Aorta (tissue), 5 donors: ENCODE results near the gene IGF2BP1. TPM values are rescaled to one million over a fixed set of nuclear protein-coding genes. Genes with fewer than 3 reads are reported as not detected.

Source experiments
- ATAC-seq: fragments of 200-7000 bp; cut with Tn5 transposase; one replicate; pipeline ENCODE4 v1.9.1; 2022; ENCODE audit warnings: moderate library complexity; ENCODE audit not compliant: low FRiP score
- DNase-seq, 2 donors: peaks; one replicate each; pipeline ENCODE4 v3.0.0-alpha.2; 2020
- H3K27ac ChIP-seq, 2 donors: one replicate each; pipeline ENCODE4 v1.5.1; 2013; ENCODE audit warnings: low read length in 2 of 2, mild to moderate bottlenecking in 2 of 2, moderate library complexity in 2 of 2, control low read depth in 1 of 2, inconsistent platforms in 1 of 2, low read depth in 1 of 2
- H3K27me3 ChIP-seq, 2 donors: one replicate each; pipeline ENCODE4 v1.6.1; 2013; ENCODE audit warnings: control low read depth in 1 of 2, low read length in 1 of 2, mild to moderate bottlenecking in 1 of 2, moderate library complexity in 1 of 2; ENCODE audit not compliant: insufficient read depth in 2 of 2, control insufficient read depth in 1 of 2
- H3K36me3 ChIP-seq, 2 donors: one replicate each; pipeline ENCODE4 v1.6.1; 2013; ENCODE audit warnings: control low read depth in 1 of 2, low read length in 1 of 2, mild to moderate bottlenecking in 1 of 2; ENCODE audit not compliant: insufficient read depth in 2 of 2, control insufficient read depth in 1 of 2
- H3K4me1 ChIP-seq, 2 donors: one replicate each; pipeline ENCODE4 v1.6.1; 2013; ENCODE audit warnings: low read length in 2 of 2, control low read depth in 1 of 2, mild to moderate bottlenecking in 1 of 2, moderate library complexity in 1 of 2; ENCODE audit not compliant: insufficient read depth in 2 of 2, control insufficient read depth in 1 of 2
- H3K4me3 ChIP-seq, 2 donors: one replicate each; pipeline ENCODE4 v1.5.1; 2013; ENCODE audit warnings: low read length in 2 of 2, control low read depth in 1 of 2, mild to moderate bottlenecking in 1 of 2
- H3K9me3 ChIP-seq: one replicate; pipeline ENCODE4 v1.6.1; 2013; ENCODE audit warnings: mild to moderate bottlenecking, low read length; ENCODE audit not compliant: control insufficient read depth
- WGBS, 2 donors: extraction: QIAGEN DNeasy Blood & Tissue Kit; methylation state at CpG; one replicate each; pipeline ENCODE4 v1.1.7; 2013; 5-methylcytosine and 5-hydroxymethylcytosine counted together
- intact Hi-C, 2 donors: fragments of 100-400 bp; cut with DNase I; formaldehyde crosslinking; loops; one replicate each; pipeline versions ENCODE4 v1.14.2 to v1.15.0; 2022
- polyA plus RNA-seq, 2 donors: library from polyadenylated mRNA; stranded (reverse); fragments of 200-250 nt; gene quantifications; one replicate each; pipeline ENCODE4 v1.2.3, GENCODE V29; 2013
- total RNA-seq, 2 donors: library from RNA; stranded (reverse); fragmentation: NEBNext Ultra II Directional; extraction: Animal tissue kit (Norgen Biotek cat#: 25700); gene quantifications; one replicate each; pipeline ENCODE4 v1.2.1, GENCODE V29; 2021
- donor health status: healthy with polysubstance abuse.
- donor health status: Bipolar disorder and iron deficiency.
- donor health status: DM: no; HTN: no; CAD: no.
- donor health status: DM: no; HTN: no; CAD: no.
- donor health status: DM: yes; HTN: yes; CAD: no.

The IGF2BP1 gene
- total and polyA plus RNA-seq, 4 donors: 0.13 to 0.29 TPM; not detected in 2

DNA sequence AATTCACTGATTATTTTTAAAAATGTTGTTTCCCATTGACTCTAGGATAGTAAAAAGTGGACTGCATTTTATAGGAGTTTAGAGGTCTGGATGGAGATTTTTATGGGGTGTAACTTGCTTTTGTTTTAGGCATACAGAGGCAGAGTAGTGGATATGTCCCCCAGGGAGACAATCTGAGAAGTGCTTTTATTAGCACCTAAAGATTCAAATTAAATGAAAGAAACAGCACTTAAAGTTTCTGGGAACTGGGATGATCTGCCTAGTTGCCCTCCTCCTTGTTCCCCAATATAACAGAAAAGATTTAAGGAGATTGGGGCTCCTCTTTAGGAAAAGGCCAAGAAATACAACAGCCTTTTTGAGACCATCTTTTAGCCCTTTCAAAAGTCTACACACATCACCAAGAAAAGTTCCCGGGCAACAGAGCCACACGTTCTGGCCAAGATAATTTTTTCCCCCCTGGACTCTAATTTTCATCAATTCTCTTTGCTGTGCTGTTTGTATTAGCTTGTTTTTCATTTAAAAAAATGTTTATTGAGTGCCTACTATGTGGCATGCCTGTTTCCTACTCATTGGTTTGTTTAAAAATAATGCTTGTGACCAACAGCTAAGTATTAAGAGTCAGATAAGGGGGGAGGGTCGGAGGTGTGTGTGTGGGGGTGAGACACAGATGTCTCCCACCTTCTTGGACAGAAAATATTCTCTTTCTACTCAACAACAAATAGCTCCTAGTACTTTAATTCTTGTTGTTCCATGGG lies 2.5 kb upstream of the IGF2BP1 start:
- intact Hi-C loops: no loop called here
- DNase-seq (no peak), ATAC-seq (no peak)
- Histone ChIP-seq H3K4me3 (no peak overlapping the region), H3K9me3 (no peaks in the 10 kb centered on the region), H3K4me1 (no peaks in the 10 kb centered on the region), H3K27ac (no peak overlapping the region), H3K36me3 (no peaks in the 10 kb centered on the region), H3K27me3 (peaks cover 0 to 1% of the 10 kb centered on the region in 2 donors)
- WGBS, 2 donors: 34 to 42% methylated on average over 3 of the region's 3 CpGs

DNA sequence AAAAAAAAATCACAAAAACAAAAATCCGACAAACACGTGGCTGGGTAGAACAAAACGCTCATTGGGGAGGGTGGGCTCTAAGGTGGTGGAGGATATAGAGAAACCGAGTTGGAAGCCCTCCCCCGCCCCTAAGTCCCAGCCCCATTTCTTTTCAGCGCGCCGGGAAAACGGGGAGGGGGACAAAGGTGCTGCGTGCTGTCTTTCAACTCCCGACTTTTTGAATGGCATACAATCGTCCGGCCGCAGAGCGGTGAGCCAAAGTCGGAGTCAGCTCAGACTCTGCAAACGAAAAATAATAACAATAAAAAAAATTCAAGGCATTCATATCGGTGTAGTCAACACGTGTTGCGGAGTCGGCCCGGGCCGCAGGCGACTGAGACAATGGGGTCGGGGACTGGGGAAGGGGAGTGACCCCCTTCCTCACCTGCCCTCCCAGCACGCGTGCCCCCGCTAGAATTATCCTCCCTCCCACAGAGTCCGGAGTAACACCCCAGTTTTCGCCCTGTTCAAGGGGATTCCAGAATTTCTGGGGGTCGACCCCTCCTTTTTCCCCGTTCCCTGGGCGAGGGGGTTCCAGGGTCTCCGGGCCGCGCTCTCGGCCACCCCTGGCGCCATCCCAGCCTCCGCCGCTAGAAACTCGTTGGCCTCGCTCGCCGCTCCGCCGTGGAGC lies 1.7 kb upstream of the IGF2BP1 start:
- Histone ChIP-seq H3K4me3 (no peak overlapping the region), H3K9me3 (no peaks in the 10 kb centered on the region), H3K27ac (no peak overlapping the region), H3K36me3 (no peaks in the 10 kb centered on the region), H3K27me3 (no peaks in the 10 kb centered on the region), H3K4me1 (no peaks in the 10 kb centered on the region)
- 7 to 9% methylated on average over 46 of the region's 46 CpGs for WGBS, 2 donors
- no peak for DNase-seq
- peak; percentile 33 for ATAC-seq
- intact Hi-C loops: no loop called here

DNA sequence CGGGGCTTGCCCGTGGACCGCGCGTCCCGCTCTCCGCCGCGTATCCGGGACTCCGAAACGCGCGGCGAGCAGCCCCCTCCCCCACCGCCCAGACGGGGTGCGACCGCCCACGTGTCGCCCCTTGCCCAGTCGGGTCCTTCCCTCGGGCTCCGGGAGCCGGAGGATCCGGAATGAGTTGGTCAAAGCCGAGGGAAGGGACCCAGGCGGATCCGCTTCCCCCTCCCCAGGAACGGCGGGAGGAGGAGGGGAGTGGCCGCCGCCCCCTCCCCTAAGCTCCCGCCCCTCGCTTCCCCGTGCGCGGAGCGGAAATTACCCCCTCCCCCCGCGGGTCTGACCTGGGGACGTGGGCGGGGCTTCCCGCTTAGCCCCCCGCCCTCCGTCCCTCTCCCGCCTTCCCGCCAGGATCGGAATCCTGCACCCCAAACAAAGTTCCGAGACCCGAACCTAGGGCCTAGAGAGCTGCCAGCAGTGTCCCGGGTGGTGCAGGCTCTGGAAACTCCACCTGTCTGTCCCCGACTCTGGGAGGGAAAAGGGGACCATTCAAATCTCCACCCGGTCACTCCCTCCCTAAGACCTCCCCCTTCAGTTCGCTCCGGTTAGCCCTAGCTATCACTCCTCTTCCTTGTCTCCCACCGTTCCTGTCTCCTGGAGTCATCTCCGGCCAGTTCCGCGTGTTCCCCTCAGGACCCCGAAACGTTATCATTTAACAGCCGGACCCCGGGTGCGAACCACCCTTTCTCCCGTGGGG lies 1.0 kb upstream of the IGF2BP1 start:
- intact Hi-C loops: no loop called here
- Histone ChIP-seq H3K36me3 (no peaks in the 10 kb centered on the region), H3K9me3 (no peaks in the 10 kb centered on the region), H3K27me3 (no peaks in the 10 kb centered on the region), H3K27ac (no peak overlapping the region), H3K4me3 (no peak overlapping the region), H3K4me1 (no peaks in the 10 kb centered on the region)
- ATAC-seq: peak; percentile 42
- DNase-seq: no peak
- 4% methylated on average over 41 to 66 of the region's 66 CpGs for WGBS, 2 donors

DNA sequence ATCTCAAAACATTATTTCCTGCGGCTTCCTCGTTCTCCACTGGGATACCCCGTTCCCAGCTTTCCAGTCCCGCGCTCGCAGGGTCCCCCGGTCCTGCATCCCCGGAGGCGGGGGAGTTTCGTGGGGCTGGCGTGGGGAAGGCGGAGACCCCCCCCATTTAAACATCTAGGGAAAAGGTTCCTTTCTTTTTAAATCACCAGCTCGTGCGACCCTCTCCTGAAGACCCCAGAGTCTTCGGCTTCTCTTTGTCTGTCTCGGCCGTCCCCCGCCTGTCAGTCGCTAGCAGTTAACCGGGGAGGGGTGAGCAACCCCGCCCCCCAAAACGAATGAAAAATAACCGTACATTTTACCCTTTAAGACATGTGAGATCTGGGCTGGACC lies 473 bp upstream of the IGF2BP1 start:
- no peak overlapping the region for H3K4me3 ChIP-seq
- ATAC-seq: no peak
- H3K27ac ChIP-seq: no peak overlapping the region
- no peaks in the 10 kb centered on the region for H3K27me3 ChIP-seq
- H3K9me3 ChIP-seq: no peaks in the 10 kb centered on the region
- no peak for DNase-seq
- intact Hi-C loops: no loop called here
- no peaks in the 10 kb centered on the region for H3K4me1 ChIP-seq
- no peaks in the 10 kb centered on the region for H3K36me3 ChIP-seq
- 5 to 8% methylated on average over 23 of the region's 23 CpGs for WGBS, 2 donors

DNA sequence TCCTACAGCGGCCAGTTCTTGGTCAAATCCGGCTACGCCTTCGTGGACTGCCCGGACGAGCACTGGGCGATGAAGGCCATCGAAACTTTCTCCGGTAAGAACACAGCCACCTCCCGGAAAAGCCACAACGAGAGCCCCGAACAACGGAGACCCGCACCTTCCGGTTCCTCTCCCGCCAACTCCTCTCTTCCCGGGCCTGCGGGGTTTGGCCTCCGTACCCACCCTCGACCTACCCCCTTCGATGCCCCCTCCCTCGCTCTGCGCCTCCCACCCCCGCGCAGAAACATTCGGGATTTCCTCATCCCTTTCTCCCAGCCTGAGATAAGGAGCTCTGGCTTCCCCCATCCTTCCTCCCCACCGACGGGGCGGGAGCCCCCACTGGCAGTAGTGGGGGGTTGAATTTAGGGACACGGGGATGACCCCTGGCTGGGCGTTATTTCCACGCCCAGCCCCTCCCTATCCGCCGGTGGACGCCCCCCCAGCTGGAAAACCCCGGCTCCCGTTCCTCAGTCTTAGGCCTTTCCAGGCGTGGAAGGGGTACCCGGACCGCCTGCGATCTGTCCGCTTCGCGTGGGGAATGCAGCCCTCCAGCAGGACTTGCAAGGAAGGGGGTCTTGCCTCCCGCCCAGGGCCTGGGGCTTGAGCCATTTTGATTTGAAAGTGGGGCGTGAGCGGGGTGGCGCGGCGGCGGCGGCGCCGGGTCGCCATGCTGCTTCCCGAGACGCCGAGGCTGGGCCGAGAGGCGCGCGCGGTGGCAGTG lies 822 bp downstream of the IGF2BP1 start:
- ATAC-seq: no peak
- no peaks in the 10 kb centered on the region for H3K4me1 ChIP-seq
- no peaks in the 10 kb centered on the region for H3K9me3 ChIP-seq
- H3K27me3 ChIP-seq: no peaks in the 10 kb centered on the region
- H3K36me3 ChIP-seq: no peaks in the 10 kb centered on the region
- no peak overlapping the region for H3K27ac ChIP-seq
- WGBS, 2 donors: 5% methylated on average over 59 to 63 of the region's 63 CpGs
- intact Hi-C loops: no loop called here
- no peak for DNase-seq
- no peak overlapping the region for H3K4me3 ChIP-seq

DNA sequence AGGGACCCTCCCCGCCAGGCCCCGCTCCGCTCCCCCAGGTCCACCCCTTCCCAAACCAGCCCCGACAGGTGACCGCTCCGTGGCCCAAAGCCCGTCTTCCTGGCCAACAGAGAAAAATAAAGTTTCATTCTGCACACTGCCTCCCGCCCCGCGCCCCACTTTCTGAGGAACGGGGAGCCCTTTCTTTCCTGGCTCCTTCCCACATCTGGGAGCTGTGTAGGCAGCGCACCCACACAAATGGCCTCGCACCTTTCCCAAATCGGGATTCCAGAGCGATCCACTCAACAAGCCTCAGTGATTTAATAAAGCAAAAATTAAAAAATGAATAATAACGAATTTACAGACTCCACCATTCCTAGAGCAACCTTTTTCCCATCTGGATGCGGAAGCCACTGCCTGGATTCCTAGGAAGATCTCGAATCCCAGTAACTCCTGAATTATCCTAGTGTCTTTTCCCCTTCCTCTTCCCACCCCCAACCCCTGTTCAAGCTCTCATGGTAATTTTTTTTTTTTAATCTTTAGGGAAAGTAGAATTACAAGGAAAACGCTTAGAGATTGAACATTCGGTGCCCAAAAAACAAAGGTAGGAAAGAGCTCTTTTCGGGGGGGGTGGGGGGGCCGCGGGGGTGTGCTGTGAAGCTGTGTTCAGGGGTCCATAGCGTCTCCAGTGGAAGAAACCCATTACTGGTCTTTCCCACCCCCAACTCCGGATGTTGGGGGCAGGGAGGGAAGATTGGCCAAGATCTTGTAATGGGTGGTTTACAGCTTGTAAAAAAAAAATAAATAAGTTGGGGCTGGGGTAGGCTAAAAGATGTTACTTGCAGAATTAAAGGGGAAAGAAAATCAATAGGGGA lies 1.6 kb downstream of the IGF2BP1 start:
- no peak overlapping the region for H3K4me3 ChIP-seq
- WGBS, 2 donors: 37 to 39% methylated on average over 25 of the region's 25 CpGs
- no peak for ATAC-seq

DNA sequence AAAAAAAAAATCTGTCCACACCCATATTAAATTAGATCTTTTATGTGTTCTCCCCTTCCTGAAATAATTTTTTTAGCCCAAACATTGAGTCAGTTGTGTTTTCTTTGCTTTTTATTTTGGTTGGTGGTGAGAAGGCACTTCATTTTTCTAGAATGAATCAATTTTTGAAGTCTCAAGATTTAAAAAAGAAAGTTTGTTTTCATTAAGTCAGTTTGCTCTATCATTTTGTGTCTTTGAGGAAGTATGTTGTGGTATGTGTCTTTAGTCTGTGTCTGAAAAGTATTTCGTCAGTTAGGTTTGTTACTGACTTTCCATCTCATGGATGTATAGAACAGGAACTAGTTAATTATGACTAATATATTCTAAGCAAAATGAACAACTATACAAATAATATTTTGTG lies 3.8 kb downstream of the IGF2BP1 start:
- Histone ChIP-seq H3K9me3 (no peaks in the 10 kb centered on the region), H3K4me1 (no peaks in the 10 kb centered on the region), H3K27ac (no peak overlapping the region), H3K4me3 (no peak overlapping the region), H3K36me3 (no peaks in the 10 kb centered on the region), H3K27me3 (peaks cover 0 to 2% of the 10 kb centered on the region in 2 donors)
- 94 to 97% methylated on average over 1 of the region's 1 CpG for WGBS, 2 donors
- intact Hi-C loops: no loop called here
- DNase-seq: no peak
- no peak for ATAC-seq

More for the DNA sequence above, 1.6 kb downstream of the IGF2BP1 start:
- no peak overlapping the region for H3K27ac ChIP-seq
- no peaks in the 10 kb centered on the region for H3K9me3 ChIP-seq
- H3K4me1 ChIP-seq: no peaks in the 10 kb centered on the region
- no peaks in the 10 kb centered on the region for H3K36me3 ChIP-seq
- intact Hi-C loops: no loop called here
- H3K27me3 ChIP-seq: no peaks in the 10 kb centered on the region
- DNase-seq: no peak

DNA sequence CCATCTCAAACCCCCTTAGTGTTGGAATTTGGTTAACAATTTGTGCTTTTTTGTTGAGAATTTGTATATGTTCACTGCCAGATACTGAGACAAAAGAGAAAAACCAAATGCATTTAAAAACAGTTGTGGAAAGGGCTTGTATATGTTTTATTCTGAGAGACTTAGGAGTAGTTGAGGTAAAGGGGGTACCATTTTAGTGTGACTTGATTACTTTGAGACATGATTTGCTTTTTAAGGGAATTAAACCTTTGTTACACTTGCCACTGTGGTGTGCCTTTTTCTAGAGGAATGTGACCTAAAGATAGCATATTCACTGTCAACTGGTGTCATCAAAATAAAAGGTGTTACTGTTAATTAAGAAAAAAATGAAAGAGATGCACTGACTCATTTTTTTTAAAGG lies 4.5 kb downstream of the IGF2BP1 start:
- DNase-seq (no peak), ATAC-seq (no peak)
- H3K27me3 ChIP-seq: peaks cover 0 to 2% of the 10 kb centered on the region in 2 donors
- no peak overlapping the region for H3K27ac ChIP-seq
- no peaks in the 10 kb centered on the region for H3K9me3 ChIP-seq
- H3K36me3 ChIP-seq: no peaks in the 10 kb centered on the region
- no peak overlapping the region for H3K4me3 ChIP-seq
- intact Hi-C loops: no loop called here
- H3K4me1 ChIP-seq: no peaks in the 10 kb centered on the region
